HCT116 (cell line): ENCODE results near the gene CCDC80. TPM values are rescaled to one million over a fixed set of nuclear protein-coding genes. Genes with fewer than 3 reads are reported as not detected.

Experiments used
- ATAC-seq: fragments of 200-7000 bp; cut with Tn5 transposase; 2 replicates; pipeline ENCODE4 v1.9.1; 2020; ENCODE audit warnings: mild to moderate bottlenecking, moderate library complexity
- BruUV-seq: library from RNA; stranded (reverse); fragments of 400-500 nt; replicated peaks from 2 replicates; lab custom pipeline; 2021; lab: Mats Ljungman, UMichigan
- CTCF ChIA-PET: fragments of 300-600 bp; sonication (Branson Sonifier 250); formaldehyde crosslinking; loops from one replicate; lab custom pipeline; 2021; ENCODE audit warnings: antibody characterized with exemption; lab: Charles Lee
- POLR2A ChIA-PET: fragments of 300-600, 350-600 bp; sonication (Branson Sonifier 250); formaldehyde crosslinking; loops from one replicate; lab custom pipeline; 2021; ENCODE audit warnings: antibody characterized with exemption; lab: Charles Lee
- RAD21 ChIA-PET, 2 experiments: fragments of 300-600 bp; sonication (Branson Sonifier 250); formaldehyde crosslinking; loops; one replicate each; lab custom pipeline; 2023; ENCODE audit warnings: low total read pairs in 2 of 2; ENCODE audit not compliant: uncharacterized antibody in 2 of 2, unreplicated experiment in 2 of 2, low non-redundant PET in 1 of 2; lab: Charles Lee
- DNase-seq: peaks from one replicate; pipeline ENCODE4 v3.0.0-alpha.2; 2010; ENCODE audit warnings: low read depth, low spot score
- H2AFZ ChIP-seq: fragments of 200-600 bp; shearing (Covaris generic), sonication (generic); 2 replicates; pipeline ENCODE4 v1.6.1; 2017; ENCODE audit warnings: low read depth, mixed run types, mixed read lengths, antibody characterized with exemption, low read length; ENCODE audit not compliant: poor library complexity, severe bottlenecking
- H3K27ac ChIP-seq: 2 replicates; pipeline ENCODE4 v1.5.1; 2012; ENCODE audit warnings: low read depth, low read length
- H3K27me3 ChIP-seq: fragments of 200-600 bp; sonication (generic); 2 replicates; pipeline ENCODE4 v1.6.1; 2016; ENCODE audit warnings: mixed run types, low read length, mixed read lengths; ENCODE audit not compliant: insufficient read depth
- H3K36me3 ChIP-seq, 2 experiments: fragments of 200-500 bp in 1 of 2; fragments of 200-600 bp in 1 of 2; sonication (Bioruptor generic) in 1 of 2; sonication (generic) in 1 of 2; 2 replicates each; pipeline versions ENCODE4 v1.5.1 to v1.6.1; 2014 to 2016; ENCODE audit warnings: low read length in 2 of 2, inconsistent platforms in 1 of 2, mixed read lengths in 1 of 2, mixed run types in 1 of 2; ENCODE audit not compliant: insufficient read depth in 2 of 2, control insufficient read depth in 1 of 2
- H3K4me1 ChIP-seq, 2 experiments: fragments of 200-600 bp in 1 of 2; sonication (generic) in 1 of 2; 2 replicates each; pipeline versions ENCODE4 v1.5.1 to v1.6.1; 2012 to 2017; ENCODE audit warnings: low read length in 2 of 2, inconsistent platforms in 1 of 2, mild to moderate bottlenecking in 1 of 2, mixed read lengths in 1 of 2, mixed run types in 1 of 2, moderate library complexity in 1 of 2; ENCODE audit not compliant: insufficient read depth in 2 of 2, control insufficient read depth in 1 of 2
- H3K4me2 ChIP-seq: fragments of 200-600 bp; sonication (generic); 2 replicates; pipeline ENCODE4 v1.6.1; 2017; ENCODE audit warnings: mixed run types, low read length, mixed read lengths
- H3K4me3 ChIP-seq, 2 experiments: fragments of 200-600 bp in 1 of 2; sonication (generic) in 1 of 2; replicated peaks in 1 of 2; 2 replicates each; pipeline ENCODE4 v1.5.1; 2011 to 2016; ENCODE audit warnings: low read length in 2 of 2, control low read depth in 1 of 2, low read depth in 1 of 2, mild to moderate bottlenecking in 1 of 2, mixed read lengths in 1 of 2, mixed run types in 1 of 2
- H3K79me2 ChIP-seq: fragments of 200-600 bp; sonication (generic); 2 replicates; pipeline ENCODE4 v1.6.1; 2017; ENCODE audit warnings: mild to moderate bottlenecking, mixed run types, low read length, moderate library complexity, mixed read lengths; ENCODE audit not compliant: insufficient read depth
- H3K9ac ChIP-seq: fragments of 200-600 bp; sonication (generic); 2 replicates; pipeline ENCODE4 v1.6.1; 2016; ENCODE audit warnings: low read length, mixed read lengths
- H3K9me2 ChIP-seq: fragments of 200-600 bp; sonication (generic), shearing (Covaris generic); 2 replicates; pipeline ENCODE4 v1.6.1; 2017; ENCODE audit warnings: mixed run types, mild to moderate bottlenecking, moderate library complexity; ENCODE audit not compliant: insufficient read depth
- H3K9me3 ChIP-seq, 2 experiments: fragments of 200-500 bp in 1 of 2; fragments of 200-600 bp in 1 of 2; sonication (Bioruptor generic) in 1 of 2; sonication (generic) in 1 of 2; 2 replicates each; pipeline ENCODE4 v1.6.1; 2014 to 2017; ENCODE audit warnings: low read length in 2 of 2, mixed read lengths in 2 of 2, inconsistent platforms in 1 of 2, low read depth in 1 of 2, mild to moderate bottlenecking in 1 of 2, mixed run types in 1 of 2, moderate library complexity in 1 of 2; ENCODE audit not compliant: control insufficient read depth in 1 of 2, insufficient read depth in 1 of 2
- H4K20me1 ChIP-seq: fragments of 200-600 bp; sonication (generic), shearing (Covaris generic); 2 replicates; pipeline ENCODE4 v1.6.1; 2017; ENCODE audit warnings: mixed run types, mild to moderate bottlenecking, moderate library complexity; ENCODE audit not compliant: insufficient read depth
- CBX3 ChIP-seq: IDR thresholded peaks from 2 replicates; pipeline ENCODE4 v1.6.1; 2012; ENCODE audit warnings: low read depth
- CEBPB ChIP-seq: IDR thresholded peaks from 2 replicates; pipeline ENCODE4 v1.6.1; 2012; ENCODE audit warnings: low read depth
- ELF1 ChIP-seq: IDR thresholded peaks from 2 replicates; pipeline ENCODE4 v1.6.1; 2012; ENCODE audit warnings: low read depth, borderline replicate concordance
- EZH2phosphoT487 ChIP-seq: fragments of 200-600 bp; IDR thresholded peaks from 2 replicates; pipeline ENCODE4 v1.6.1; 2018; ENCODE audit warnings: antibody characterized with exemption, borderline replicate concordance
- POLR2A ChIP-seq: IDR thresholded peaks from 2 replicates; pipeline ENCODE4 v1.7.0; 2011; ENCODE audit warnings: borderline replicate concordance; ENCODE audit not compliant: insufficient read depth, insufficient read length; ENCODE audit errors: extremely low read depth
- POLR2AphosphoS5 ChIP-seq: IDR thresholded peaks from 2 replicates; pipeline ENCODE4 v1.6.1; 2011; ENCODE audit warnings: mild to moderate bottlenecking, low read depth, low read length, moderate library complexity
- RAD21 ChIP-seq: IDR thresholded peaks from 2 replicates; pipeline ENCODE4 v1.6.1; 2012; ENCODE audit warnings: low read depth, mild to moderate bottlenecking
- SIN3A ChIP-seq: IDR thresholded peaks from 2 replicates; pipeline ENCODE4 v1.6.1; 2012; ENCODE audit warnings: low read depth
- SRF ChIP-seq: IDR thresholded peaks from 2 replicates; pipeline ENCODE4 v1.6.1; 2012; ENCODE audit warnings: low read depth
- TCF7L2 ChIP-seq: IDR thresholded peaks from 2 replicates; pipeline ENCODE4 v1.7.0; 2011; ENCODE audit warnings: borderline replicate concordance, inconsistent platforms; ENCODE audit not compliant: insufficient read depth, insufficient read length; ENCODE audit errors: extremely low read depth
- ZFX ChIP-seq: fragments of 450-650 bp; IDR thresholded peaks from 2 replicates; pipeline ENCODE4 v1.6.1; 2017
- ZNF274 ChIP-seq: fragments of 200-500 bp; sonication (Bioruptor generic); IDR thresholded peaks from 2 replicates; pipeline ENCODE4 v1.6.1; 2014; ENCODE audit warnings: mild to moderate bottlenecking, low read depth, low read length, inconsistent platforms
- intact Hi-C: fragments of 100-400 bp; cut with micrococcal nuclease; formaldehyde crosslinking; loops from 2 replicates; pipeline ENCODE4 v1.10.0; 2022
- total RNA-seq: library from RNA; stranded (reverse); gene quantifications from one replicate; pipeline ENCODE4 v1.2.1, GENCODE V29; 2021; ENCODE audit not compliant: unreplicated experiment
- TF ChIP-seq, protein P1 (sequence below): IDR thresholded peaks from 2 replicates; pipeline ENCODE4 v1.6.1; 2012

CCDC80 gene
- total RNA-seq, 1 experiment from 2014 or later: 1.7 TPM

DNA sequence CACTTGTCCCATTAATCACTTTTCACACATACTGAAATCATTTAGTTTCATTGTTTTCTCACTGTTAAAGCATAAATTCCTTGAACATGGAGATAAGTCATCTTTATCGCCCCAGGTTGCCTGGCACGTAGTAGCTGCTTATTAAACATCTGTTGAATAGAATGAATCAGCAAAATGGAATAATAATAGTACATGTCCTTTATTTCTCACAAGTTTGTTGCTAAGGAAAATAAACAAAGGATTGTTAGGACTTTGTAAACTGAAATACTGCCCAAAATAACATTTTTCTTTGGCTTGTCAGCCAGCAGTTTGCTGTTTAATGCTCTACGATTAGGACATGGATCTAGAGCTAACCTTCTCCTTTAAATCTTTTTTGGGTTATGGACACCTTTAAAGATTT lies 61.2 kb downstream of the CCDC80 start:
- H3K27ac ChIP-seq: no peak overlapping the region

DNA sequence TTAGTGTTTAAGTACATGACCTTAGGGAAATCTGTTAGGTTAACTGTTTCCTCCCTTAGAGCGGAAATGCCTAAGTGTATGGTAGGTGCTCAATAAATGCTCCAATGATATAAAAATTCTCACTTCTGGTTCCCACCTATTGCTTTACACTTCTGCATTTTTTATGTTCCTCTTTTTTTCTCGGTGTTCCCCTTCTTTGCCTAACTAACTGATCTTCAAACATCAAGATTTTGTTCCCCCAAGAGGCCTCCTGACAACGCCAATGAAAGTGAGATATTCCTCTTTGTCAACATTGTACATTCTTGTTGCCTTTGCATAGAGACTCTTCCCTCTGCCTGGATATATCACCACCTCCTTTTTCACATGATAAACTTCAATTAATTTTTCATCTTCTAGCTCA lies 61.7 kb downstream of the CCDC80 start:
- DNase-seq (no peak), ATAC-seq (no peak)
- H3K27me3 ChIP-seq: no peaks in the 10 kb centered on the region
- no peak overlapping the region for H3K27ac ChIP-seq
- H3K36me3 ChIP-seq: peaks cover 0 to 5% of the 10 kb centered on the region in 2 experiments; a peak in 1 of 4 replicates
- RAD21 ChIA-PET: no interaction called here
- TF ChIP-seq CEBPB: no peak
- TF ChIP-seq EZH2phosphoT487: no peak
- POLR2A ChIA-PET: no interaction called here
- H3K4me1 ChIP-seq: no peaks in the 10 kb centered on the region
- intact Hi-C loops: no loop called here
- H3K9me3 ChIP-seq: no peaks in the 10 kb centered on the region
- BruUV-seq: no TSS peak
- no peaks in the 10 kb centered on the region for H3K9me2 ChIP-seq
- H2AFZ ChIP-seq: no peak overlapping the region
- no peak overlapping the region for H3K4me2 ChIP-seq
- no peak overlapping the region for H3K4me3 ChIP-seq
- H3K9ac ChIP-seq: no peak overlapping the region
- H4K20me1 ChIP-seq: no peaks in the 10 kb centered on the region
- CTCF ChIA-PET: no interaction called here
- H3K79me2 ChIP-seq: no peaks in the 10 kb centered on the region

More for the DNA sequence above, 61.2 kb downstream of the CCDC80 start:
- H3K27me3 ChIP-seq: no peaks in the 10 kb centered on the region
- H3K4me2 ChIP-seq: no peak overlapping the region
- 0 out of 4 replicates have a peak, but pooled peaks cover 0 to 5% of the 10 kb centered on the region in 2 experiments for H3K36me3 ChIP-seq
- no peaks in the 10 kb centered on the region for H3K79me2 ChIP-seq
- intact Hi-C loops: loop anchor here (5.0 kb wide), 2 partner anchors 63 to 233 kb away; partner anchors contain the start of gene CCDC80
- H4K20me1 ChIP-seq: no peaks in the 10 kb centered on the region
- ChIA-PET CTCF (no interaction called here), RAD21 (no interaction called here), POLR2A (no interaction called here)
- H2AFZ ChIP-seq: no peak overlapping the region
- BruUV-seq: no TSS peak
- no peaks in the 10 kb centered on the region for H3K9me3 ChIP-seq
- no peak overlapping the region for H3K9ac ChIP-seq
- DNase-seq (no peak), ATAC-seq (no peak)
- H3K4me3 ChIP-seq: no peak overlapping the region
- no peak for TF ChIP-seq ZFX
- TF ChIP-seq SIN3A: no peak
- TF ChIP-seq ZNF274: no peak
- no peak for TF ChIP-seq SRF
- TF ChIP-seq CEBPB: no peak
- no peak for TF ChIP-seq ELF1
- no peak for TF ChIP-seq CBX3
- TF ChIP-seq RAD21: no peak
- TF ChIP-seq TCF7L2: no peak
- TF ChIP-seq POLR2AphosphoS5: no peak
- TF ChIP-seq POLR2A: no peak
- TF ChIP-seq, protein P1, sequence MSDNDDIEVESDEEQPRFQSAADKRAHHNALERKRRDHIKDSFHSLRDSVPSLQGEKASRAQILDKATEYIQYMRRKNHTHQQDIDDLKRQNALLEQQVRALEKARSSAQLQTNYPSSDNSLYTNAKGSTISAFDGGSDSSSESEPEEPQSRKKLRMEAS: no peak
- no peaks in the 10 kb centered on the region for H3K9me2 ChIP-seq
- no peaks in the 10 kb centered on the region for H3K4me1 ChIP-seq
